Amniotic stem cell (primary cell): ENCODE measurements around the gene PRPF4.

Source experiments
- DNase-seq: peaks from one replicate; lab custom pipeline; 2025; lab: John Stamatoyannopoulos, UW

The PRPF4 gene

DNA sequence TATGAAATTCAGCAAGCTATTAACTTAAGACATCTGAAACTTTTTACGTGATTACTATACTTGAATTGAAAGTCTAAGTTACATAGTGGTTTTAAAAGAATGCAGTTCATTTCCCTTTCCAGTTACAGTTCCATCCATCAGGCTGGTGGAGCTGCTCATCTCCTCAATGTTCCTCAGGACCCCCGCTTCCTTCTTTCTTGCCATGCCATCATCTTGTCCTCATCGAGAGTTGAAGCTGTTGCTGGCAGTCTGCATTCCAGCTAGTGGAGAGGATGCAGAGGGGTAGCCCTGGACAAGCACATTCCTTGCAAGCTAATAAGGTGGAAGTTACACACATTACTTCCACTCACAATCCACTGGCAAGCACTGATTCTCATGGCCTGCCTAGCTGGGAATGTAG is 36.5 kb downstream of the PRPF4 start:
- DNase-seq: no peak

DNA sequence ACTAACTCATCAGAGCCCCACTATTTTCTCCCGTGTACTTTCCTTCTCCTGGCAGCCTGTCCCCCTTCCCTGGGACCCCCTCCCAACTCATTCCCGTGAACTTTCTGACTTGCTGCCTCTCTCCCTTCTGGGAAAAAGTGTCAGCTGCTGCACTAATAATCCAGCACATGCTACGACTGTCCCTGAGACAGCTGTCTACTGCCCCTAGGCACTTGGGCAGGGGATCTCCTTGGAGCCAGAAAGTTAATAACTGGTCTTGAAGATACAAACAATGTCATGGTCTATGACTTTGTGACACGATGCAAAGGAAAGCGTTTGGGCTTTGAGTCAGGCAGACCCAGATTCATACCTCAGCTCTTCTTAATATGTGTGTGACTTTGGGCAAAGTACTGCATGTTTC is 37.8 kb downstream of the PRPF4 start:
- no peak for DNase-seq

DNA sequence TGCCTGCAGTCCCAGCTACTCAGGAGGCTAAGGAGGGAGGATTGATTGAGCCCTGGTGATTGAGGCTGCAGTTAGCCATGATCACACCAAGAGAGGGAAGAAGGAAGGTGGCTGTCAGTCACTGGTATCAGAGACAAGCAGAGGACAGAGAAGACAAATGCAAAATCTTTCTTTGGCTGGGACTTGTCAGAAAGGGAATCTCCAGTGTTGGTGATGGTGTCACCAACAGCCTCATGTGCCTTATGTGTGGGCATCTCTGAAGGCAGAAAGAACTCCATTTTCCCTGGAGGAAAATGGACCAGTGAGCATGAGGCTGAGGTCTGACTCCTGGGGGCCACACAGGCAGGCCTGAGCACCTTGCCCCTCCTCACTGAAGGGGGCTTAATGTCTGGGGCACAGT is 39.8 kb downstream of the PRPF4 start:
- no peak for DNase-seq

DNA sequence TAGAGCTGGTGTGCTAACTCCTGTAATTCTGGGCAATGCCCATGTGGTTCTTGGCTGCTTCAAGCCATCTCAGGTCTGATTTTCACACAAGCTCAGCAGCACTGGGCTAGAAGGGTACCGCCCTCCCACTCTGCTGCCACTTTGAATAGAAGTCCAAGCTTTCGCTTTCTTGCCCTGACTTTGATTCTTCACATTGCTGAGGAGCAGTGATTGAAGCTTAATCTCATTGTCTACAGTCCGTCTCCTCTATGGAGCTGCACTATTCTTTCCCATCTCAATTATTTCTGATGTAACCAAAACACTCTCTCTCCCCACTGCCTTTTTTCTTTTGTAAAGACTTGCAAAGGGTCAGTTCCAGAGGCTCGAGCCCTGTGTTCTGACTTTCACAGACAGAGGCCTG is 40.6 kb downstream of the PRPF4 start:
- DNase-seq: no peak

DNA sequence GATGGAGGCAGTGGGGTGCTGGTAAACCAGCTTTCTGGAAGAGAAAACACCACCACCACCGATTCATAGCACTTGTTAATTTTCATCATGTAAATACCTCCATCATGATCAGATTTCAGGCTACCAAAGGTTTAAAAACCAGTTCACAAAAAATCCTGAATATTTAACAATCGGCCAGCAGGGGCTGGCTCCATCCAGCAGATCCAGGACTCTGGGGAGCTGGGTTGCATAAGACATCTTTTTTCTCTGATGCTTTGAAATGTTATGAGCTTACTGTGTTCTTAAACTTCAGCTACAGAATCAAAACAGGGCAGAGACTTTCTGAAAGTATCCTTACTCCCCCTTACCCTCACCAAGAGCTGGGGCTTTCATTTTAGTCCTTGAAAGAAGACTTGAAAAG is 42.3 kb downstream of the PRPF4 start:
- DNase-seq: no peak

DNA sequence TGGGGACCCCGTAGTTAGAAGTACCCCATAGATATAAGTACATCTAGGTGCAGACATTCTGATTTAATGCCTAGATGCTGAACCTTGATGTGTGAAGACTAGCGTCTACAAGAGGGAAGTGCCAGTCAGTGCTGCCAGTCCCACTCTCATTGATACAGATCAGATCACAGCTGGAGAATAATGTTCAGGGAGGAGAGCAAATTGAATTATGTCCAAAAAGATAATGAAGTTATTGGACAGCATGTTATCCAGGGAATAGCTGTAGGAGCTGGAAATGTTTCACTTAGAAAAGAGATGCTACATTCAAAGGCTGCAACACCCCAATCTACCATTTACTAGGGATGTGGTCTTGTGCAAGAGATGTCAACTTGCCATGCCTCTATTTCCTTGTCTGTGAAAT is 43.6 kb downstream of the PRPF4 start:
- no peak for DNase-seq

DNA sequence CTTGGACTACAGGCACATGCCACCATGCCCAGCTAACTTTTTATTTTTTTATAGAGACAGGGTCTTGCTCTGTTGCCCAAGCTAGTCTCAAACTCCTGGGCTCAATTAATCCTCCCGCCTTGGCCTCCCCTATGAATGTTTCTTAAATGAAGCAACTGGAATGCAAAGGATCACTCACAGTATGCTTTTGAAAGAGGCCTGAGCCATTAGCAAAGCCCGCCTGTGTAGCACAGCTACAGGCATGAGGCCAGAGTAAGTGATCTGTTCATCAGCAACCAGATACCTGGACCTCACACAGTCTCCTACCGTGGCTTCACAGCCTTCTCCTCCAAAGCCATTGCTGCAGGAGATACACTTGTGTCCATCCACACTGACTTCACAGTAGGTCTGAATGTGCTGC is 44.6 kb downstream of the PRPF4 start:
- DNase-seq: no peak

DNA sequence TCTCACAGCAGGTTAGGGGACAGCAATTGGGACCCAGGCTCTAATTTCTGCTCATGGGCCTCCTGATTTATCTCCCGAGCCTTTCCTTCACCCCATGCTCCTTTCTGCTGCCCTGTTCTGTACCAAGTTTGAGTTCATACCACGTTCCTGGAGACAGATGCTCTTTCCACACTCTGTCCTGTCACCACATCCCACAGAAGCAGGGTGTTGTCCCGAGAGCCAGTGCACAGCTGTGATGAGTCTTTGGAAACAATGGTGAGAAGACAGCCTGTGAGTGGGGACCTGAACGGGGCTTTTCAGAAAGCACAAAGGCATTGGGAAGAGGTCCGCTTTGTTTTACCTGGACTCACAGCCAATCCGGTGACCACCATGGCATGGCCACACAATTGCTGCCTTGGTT is 47.2 kb downstream of the PRPF4 start:
- DNase-seq: no peak

DNA sequence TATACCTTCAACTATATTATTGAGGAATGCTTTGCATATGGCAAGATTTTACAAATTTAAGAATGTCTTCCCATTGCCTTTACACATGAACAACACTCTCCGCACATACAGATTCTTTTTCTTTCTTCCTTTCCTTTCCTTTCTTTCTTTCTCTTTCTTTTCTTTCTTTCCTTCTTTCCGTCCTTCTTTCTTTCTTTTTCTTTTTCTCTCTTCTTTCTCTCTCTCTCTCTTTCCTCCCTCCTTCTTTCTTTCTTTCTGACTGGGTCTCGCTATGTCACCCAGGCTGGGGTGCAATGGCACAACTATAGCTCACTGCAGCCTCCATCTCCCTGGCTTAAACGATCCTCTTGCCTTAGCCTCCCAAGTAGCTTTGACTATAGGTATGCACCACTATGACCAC is 50.8 kb downstream of the PRPF4 start:
- no peak for DNase-seq

DNA sequence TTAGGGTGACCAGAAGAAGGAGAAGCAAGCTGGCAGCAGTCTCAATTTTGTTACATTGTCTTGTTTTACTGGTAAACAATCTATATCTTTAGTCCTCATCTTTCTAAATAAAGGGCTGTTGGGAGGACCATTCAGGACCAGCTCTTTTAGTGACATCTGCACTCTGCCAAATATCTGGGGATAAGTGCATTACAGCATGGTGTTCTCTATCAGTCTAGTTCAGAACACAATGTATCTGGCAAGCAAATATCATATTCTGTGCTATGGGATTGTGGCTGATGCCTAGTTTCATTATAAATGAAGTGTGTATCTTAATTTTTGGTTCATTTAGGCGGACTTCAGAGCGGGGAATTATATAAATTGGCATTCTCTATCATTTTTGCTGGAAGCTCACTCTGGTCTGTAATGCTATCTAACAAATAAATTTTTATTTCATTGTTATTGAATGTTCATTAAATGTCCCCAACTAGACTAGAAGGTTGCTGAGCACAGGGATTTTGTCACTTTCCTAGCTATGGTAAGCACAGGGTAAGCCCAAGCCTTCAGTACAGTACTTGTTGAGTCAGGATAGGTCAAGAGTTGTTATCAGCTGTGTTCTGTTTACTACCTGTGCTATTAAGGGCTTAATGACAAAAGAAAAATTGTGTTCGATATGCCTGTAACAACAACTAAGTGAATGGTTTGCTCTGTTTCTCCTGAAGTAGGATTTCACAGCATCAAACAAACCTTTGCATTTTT is 52.8 kb downstream of the PRPF4 start:
- no peak for DNase-seq

DNA sequence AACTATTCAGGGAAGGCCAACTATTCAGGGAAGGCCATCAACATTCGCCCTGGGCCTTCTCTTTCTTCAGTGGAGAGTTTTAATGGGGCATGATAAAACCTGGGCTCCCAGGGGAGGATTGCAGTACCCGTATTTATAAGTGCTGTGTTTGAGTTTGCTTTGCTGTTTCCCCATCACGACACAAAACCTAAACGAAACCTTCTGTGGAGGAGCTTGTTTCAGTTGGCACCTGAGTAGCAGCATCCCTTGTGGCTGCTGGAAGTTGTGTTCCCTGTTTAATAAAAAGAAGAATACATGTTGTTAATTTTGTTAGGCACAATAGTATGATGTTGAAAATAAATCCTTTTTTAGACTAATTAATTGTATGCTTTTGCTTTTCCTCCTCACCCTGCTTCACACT is 56.3 kb downstream of the PRPF4 start:
- no peak for DNase-seq

DNA sequence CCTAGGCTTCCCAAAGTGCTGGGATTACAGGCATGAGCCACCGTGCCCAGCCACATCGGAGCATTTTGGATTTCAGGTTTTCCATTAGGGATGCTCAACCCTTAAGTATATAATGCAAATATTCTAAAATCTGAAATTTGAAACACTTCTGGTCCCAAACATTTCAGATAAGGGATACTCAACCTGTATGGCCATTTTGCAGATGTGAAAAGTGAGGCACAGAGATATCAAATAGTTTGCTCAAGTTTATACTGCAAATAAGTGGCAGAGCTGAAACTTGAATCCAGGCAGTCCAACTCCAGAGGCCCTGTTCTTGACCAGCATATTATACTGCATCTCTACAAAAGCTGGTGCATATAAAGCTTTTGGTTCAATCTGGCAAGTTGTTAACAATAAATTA is 62.3 kb downstream of the PRPF4 start:
- DNase-seq: no peak

DNA sequence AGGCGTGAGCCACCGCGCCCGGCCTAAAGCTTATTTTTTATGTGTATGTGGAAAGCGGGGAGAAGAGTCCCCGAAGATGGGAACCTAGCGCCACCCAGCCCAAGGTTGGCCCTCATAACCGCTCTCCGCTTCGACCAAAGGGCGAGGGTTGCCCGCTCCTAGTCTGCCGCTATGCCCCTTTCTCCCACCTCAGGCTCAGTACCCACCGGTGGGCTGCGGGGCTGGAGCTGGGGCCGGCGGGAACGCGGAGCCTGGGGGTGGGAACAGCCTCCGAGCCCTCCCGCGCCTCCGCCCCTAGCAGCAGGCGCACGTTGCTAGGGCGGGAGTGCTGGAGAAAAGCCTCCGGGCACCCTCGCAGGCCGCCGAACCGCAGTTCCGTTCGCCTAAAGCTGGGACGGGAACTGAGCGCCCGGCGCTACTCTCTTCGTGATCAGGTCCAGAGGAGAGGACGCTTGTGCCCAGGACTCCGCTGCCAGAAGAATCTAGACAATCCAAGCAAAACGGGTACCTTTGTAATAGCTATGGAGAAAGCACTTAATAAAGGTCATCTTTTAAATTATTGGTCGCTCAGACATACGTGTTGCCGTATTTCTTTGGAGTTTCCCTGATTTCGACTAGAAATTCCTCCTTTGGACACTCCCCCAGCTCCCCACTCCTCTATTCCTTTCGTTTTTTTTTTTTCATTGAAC is 64.7 kb downstream of the PRPF4 start, which contains the start of gene WDR31:
Gene WDR31, minus strand, starts transcription at position 265 of the 689 bp plus-strand sequence. CDS start 8,253 bp downstream, outside the sequence.
- DNase-seq: peak; percentile 79

DNA sequence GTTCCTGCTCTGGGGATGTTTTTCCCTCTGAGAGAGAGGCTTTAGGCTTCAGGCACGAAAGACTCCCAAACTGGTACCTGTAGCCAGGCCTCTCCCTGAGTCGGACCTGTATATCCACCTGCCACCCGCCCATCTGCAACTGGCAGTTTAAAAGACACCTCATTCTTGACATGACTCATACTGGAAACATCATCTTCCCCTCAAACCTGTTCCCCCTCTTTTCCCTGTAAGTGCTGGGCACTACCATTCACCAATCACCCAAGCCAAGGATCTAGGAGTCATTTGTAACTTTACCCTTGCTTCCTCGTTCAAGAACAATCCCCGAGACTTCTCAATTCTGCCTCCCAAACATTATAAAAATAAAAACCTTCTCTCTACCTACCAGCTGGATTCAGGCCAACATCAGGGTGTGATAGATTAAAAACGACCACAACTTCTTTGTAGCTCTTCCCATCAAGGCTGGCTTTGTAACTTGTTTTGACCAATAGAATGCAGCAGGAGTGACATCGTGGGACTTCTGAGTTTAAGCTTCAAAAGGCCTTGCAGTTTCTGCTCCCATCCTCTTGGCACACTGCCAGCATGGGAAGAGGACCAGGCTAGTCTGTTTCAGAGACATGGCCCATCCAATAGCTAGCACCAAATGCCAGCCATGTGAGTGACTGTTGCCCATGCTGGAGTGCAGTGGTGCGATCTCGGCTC is 66.4 kb downstream of the PRPF4 start:
- no peak for DNase-seq
